Retinal pigment epithelial cell (primary cell): ENCODE measurements around the gene PLEKHD1.
A peak's percentile ranks its signal among the peaks of the same experiment; 100 is the strongest.

ENCODE experiments used
- DNase-seq: peaks from one replicate; pipeline ENCODE4 v3.0.0-alpha.2; 2010; ENCODE audit warnings: low read depth
- H3K4me3 ChIP-seq: 2 replicates; pipeline ENCODE4 v1.5.1; 2011; ENCODE audit warnings: mild to moderate bottlenecking, low read length, control low read depth, moderate library complexity
- TF ChIP-seq, protein P1 (sequence below): conservative IDR thresholded peaks from 2 replicates; pipeline ENCODE4 v1.5.1; 2011; ENCODE audit warnings: low read depth, low read length, control low read depth, inconsistent platforms

The PLEKHD1 gene

GRCh38 chr14:69481815-69482568, 2.5 kb upstream of the PLEKHD1 start:
- TF ChIP-seq, protein P1, sequence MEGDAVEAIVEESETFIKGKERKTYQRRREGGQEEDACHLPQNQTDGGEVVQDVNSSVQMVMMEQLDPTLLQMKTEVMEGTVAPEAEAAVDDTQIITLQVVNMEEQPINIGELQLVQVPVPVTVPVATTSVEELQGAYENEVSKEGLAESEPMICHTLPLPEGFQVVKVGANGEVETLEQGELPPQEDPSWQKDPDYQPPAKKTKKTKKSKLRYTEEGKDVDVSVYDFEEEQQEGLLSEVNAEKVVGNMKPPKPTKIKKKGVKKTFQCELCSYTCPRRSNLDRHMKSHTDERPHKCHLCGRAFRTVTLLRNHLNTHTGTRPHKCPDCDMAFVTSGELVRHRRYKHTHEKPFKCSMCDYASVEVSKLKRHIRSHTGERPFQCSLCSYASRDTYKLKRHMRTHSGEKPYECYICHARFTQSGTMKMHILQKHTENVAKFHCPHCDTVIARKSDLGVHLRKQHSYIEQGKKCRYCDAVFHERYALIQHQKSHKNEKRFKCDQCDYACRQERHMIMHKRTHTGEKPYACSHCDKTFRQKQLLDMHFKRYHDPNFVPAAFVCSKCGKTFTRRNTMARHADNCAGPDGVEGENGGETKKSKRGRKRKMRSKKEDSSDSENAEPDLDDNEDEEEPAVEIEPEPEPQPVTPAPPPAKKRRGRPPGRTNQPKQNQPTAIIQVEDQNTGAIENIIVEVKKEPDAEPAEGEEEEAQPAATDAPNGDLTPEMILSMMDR: no peak
- no peak overlapping the region for H3K4me3 ChIP-seq
- DNase-seq: no peak

DNA sequence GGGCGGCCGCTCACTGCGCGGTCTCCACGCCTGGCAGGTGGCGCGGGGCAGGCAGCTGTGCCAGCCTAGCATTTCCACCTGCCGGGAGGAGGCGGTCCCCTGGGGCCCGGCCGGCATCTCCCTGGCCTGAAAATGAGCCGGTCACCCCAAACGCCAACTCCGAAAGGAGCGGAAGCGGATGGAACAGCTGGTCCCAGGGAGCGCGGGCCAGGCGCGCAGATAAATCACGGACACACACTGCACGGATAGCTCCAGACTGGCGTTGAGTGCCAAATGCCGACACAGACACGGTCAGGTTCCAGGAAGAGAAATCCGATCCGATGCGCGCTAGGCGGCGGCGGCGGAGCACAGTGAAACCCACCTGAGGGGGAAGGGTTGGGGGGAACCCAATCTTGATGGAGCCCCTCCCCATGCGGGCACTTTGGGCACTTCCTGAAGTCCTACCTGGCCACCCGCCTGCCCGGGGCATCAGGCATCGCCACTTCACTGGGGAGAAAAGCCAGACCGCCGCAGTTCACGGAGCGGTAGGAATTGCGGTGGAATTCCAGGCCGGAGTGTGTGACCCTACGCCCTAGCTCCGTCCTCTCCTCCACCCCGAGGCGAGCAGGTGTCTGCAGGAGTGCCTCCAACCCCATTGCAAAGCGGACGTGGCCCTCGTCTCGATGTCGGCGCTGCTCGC, 624 bp upstream of the PLEKHD1 start:
- H3K4me3 ChIP-seq: peak overlapping the region; percentile 36
- TF ChIP-seq, protein P1: no peak
- DNase-seq: no peak

- TF ChIP-seq, protein P1: no peak
- no peak for DNase-seq
- H3K4me3 ChIP-seq: no peak overlapping the region
Measured at GRCh38 chr14:69485315-69485660, 760 bp downstream of the PLEKHD1 start.

GRCh38 chr14:69485701-69486100, 1.2 kb downstream of the PLEKHD1 start:
- no peak for DNase-seq
- H3K4me3 ChIP-seq: no peak overlapping the region
- TF ChIP-seq, protein P1: no peak

DNA sequence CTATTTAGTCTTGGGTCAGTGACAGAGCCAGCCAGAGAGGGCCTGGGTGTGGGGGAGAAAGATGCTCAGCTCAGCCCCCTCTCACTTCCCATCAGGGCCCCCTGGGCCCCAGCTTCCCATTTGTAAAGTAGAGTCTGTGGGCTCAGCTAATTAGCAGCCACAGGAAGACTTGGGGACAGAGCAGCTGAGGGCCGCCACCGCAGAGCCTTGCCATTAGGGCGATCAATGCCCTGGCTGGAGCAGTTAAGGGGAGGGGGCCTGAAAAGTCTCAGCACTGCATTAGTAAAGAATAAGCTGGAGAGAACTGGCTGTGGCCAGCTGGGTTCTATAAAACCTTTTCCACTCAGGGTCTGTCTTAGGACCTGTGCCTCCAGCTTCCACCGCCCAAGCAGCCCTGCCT, 2.7 kb downstream of the PLEKHD1 start:
- TF ChIP-seq, protein P1: no peak
- H3K4me3 ChIP-seq: no peak overlapping the region
- no peak for DNase-seq

DNA sequence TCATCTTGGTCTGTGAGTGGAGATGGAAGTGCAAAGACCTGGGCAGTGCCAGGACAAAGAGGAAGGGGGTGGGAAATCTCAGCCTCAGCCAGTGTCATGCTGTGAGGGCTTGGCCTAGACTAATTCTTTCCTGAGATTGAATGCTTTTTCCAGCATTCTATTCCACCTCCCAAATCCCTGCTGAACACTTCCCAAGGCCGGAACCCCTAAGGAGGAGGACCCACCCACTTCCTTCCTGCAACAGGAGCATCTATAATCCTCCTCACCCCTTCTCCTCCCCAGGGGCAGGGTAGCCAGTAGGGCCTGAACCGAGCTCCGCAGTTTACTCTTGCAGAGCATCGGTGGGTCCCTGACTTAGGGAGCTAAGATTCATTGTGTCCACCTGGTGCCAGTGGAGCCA, 3.2 kb downstream of the PLEKHD1 start:
- TF ChIP-seq, protein P1: no peak
- no peak overlapping the region for H3K4me3 ChIP-seq
- no peak for DNase-seq

DNA sequence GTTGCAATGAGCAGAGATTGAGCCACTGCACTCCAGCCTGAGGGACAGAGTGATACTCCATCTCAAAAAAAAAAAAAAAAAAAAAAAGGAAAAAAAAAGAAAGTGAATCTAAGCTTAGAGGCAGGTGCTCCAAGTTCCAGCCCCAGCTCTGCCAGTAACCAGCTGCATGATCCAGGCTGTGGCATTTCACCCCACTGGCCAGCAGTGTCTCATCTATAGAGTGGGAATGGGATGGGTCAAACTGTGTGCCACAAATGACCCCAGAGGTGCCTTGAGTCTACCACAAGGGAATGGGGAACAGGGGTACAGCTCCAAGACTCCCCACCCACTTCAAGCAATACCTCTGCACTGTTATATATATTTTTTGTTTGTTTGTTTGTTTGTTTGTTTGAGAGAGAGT, 5.0 kb downstream of the PLEKHD1 start:
- TF ChIP-seq, protein P1: no peak
- no peak overlapping the region for H3K4me3 ChIP-seq
- DNase-seq: no peak
